Thoracic aorta (tissue), 2 donors: ENCODE data around the gene BMP2. TPM values are rescaled to one million over a fixed set of nuclear protein-coding genes. Genes with fewer than 3 reads are reported as not detected.

ENCODE experiments used
- ATAC-seq: fragments of 150-250 bp; one replicate; pipeline ENCODE4 v1.8.0; 2017; ENCODE audit warnings: low read depth; ENCODE audit not compliant: insufficient number of reproducible peaks, low FRiP score
- DNase-seq: peaks from one replicate; pipeline ENCODE4 v3.0.0-alpha.2; 2020; ENCODE audit warnings: low spot score
- H3K27ac ChIP-seq, 2 donors: fragments of 200-600 bp; sonication (generic); 1 replicate in 1 of 2; 2 replicates in 1 of 2; pipeline ENCODE4 v1.5.1; 2016; ENCODE audit warnings: mild to moderate bottlenecking in 2 of 2, moderate library complexity in 2 of 2
- H3K27me3 ChIP-seq: fragments of 200-600 bp; sonication (generic); replicated peaks from 2 replicates; pipeline ENCODE4 v1.6.0; 2016; ENCODE audit warnings: mild to moderate bottlenecking; ENCODE audit not compliant: insufficient read depth
- H3K36me3 ChIP-seq: fragments of 200-600 bp; sonication (generic); one replicate; pipeline ENCODE4 v1.5.1; 2016
- H3K4me1 ChIP-seq, 2 donors: fragments of 200-600 bp; sonication (generic); 1 replicate in 1 of 2; 2 replicates in 1 of 2; pipeline versions ENCODE4 v1.5.1 to v1.6.0; 2016; ENCODE audit warnings: low read depth in 2 of 2, mild to moderate bottlenecking in 1 of 2; ENCODE audit not compliant: control insufficient read depth in 1 of 2
- H3K4me3 ChIP-seq: fragments of 200-600 bp; sonication (generic); 2 replicates; pipeline ENCODE4 v1.5.1; 2016; ENCODE audit warnings: mild to moderate bottlenecking
- H3K9me3 ChIP-seq: fragments of 200-600 bp; sonication (generic); 2 replicates; pipeline ENCODE4 v1.5.1; 2016
- CTCF ChIP-seq: fragments of 200-600 bp; sonication (generic); IDR thresholded peaks from one replicate; pipeline ENCODE4 v1.5.1; 2019; ENCODE audit warnings: antibody characterized with exemption
- total RNA-seq, 2 donors: library from RNA; depleted of rRNA; stranded (reverse); fragments of >200 nt; gene quantifications; one replicate each; pipeline versions ENCODE4 v1.1.0 to v1.2.3, GENCODE V29; 2016

The BMP2 gene
- total RNA-seq, 2 donors from 2014 or later = 8.3 to 10.4 TPM

- no peaks in the 10 kb centered on the region for H3K36me3 ChIP-seq
- H3K4me3 ChIP-seq = no peak overlapping the region
Observed at GRCh38 chr20:6828794-6829423, 61.4 kb downstream of the BMP2 start.

DNA sequence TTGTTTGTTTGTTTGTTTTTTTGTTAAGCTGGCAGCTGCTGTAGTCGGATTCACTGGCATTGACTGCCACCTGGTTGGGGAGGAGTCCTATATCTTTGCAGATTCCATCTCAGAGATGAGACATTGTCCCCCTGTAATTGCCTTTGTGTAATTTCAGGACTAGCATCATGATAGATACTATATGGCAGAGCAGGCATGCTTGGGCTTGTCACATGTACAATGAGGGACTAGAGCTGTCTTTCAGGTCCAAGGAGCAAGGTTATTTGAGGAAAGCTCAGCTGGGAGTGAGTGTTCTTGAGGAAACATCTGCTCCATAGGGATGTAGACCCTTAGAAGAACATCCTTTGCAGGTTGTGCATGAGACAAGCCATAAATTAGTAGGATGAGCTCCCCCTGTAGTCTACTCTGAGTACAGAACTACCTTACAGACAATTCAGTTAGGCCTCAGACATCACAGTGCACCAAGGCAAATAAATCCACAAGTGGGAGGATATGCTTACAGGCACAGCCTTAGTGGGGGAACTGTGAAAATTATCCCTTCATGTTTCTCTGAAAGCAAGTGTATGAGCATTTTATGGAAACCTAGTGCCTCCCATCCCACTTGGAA, 62.1 kb downstream of the BMP2 start:
- ATAC-seq (no peak), DNase-seq (no peak)
- H3K27ac ChIP-seq = no peak overlapping the region
- no peaks in the 10 kb centered on the region for H3K36me3 ChIP-seq
- no peaks in the 10 kb centered on the region for H3K4me1 ChIP-seq
- no peak overlapping the region for H3K4me3 ChIP-seq
- H3K9me3 ChIP-seq = no peaks in the 10 kb centered on the region
- no peak for TF ChIP-seq CTCF
- H3K27me3 ChIP-seq = no peaks in the 10 kb centered on the region

More at GRCh38 chr20:6828794-6829423, 61.4 kb downstream of the BMP2 start:
- H3K9me3 ChIP-seq = no peaks in the 10 kb centered on the region
- ATAC-seq (no peak), DNase-seq (peak; percentile 4)
- peak; percentile 55 for TF ChIP-seq CTCF
- no peaks in the 10 kb centered on the region for H3K27me3 ChIP-seq
- H3K27ac ChIP-seq = no peak overlapping the region
- H3K4me1 ChIP-seq = no peaks in the 10 kb centered on the region
